ENCODE data around the gene PLCD1. TPM values are rescaled to one million over a fixed set of nuclear protein-coding genes. Genes with fewer than 3 reads are reported as not detected.

PLCD1 gene
- polyA plus RNA-seq, 1 of the 3 experiments (the other 2 are of a cell fraction) = 20.2 TPM

DNA sequence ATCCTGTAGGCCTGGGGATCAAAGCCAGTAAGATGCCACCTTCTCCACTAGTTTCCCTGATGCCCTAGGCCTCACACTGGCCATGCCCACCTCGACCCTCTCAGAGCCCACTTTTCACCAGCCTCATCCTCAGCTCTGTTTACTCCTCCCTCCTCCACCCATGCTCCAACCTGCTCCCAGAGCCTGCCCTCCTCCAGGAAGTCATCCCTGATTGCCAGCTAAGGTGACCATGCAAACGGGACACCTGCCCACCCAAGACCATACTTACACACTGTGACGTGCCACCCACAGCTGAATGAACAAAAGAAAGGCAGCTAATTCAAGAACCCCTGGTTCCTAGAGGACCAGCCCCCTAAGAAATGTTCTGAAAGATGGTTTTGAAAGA lies 9.1 kb downstream of the PLCD1 start:
- H3K4me3 ChIP-seq (ENCODE audit: low read depth in 2 of 2, low read length in 1 of 2) = no peak overlapping the region
- no peaks in the 10 kb centered on the region for H4K20me1 ChIP-seq (ENCODE audit: insufficient read depth)
- H3K79me2 ChIP-seq (ENCODE audit: insufficient read depth) = peaks cover 10% of the 10 kb centered on the region; the same call in 1 of the 2 replicates
- no peak overlapping the region for H2AFZ ChIP-seq (ENCODE audit: low read depth)
- H3K36me3 ChIP-seq (replicated peaks in 1 of 2; ENCODE audit: control insufficient read depth in 1 of 2, insufficient read depth in 2 of 2, low read length in 1 of 2) = peaks cover 13 to 14% of the 10 kb centered on the region in 2 experiments
- 85% methylated on average over 3 of the region's 3 CpGs for WGBS (ENCODE audit: low lambda C conversion rate)
- H3K27me3 ChIP-seq (ENCODE audit: insufficient read depth) = no peaks in the 10 kb centered on the region
- no peaks in the 10 kb centered on the region for H3K9me2 ChIP-seq
- no peak for DNase-seq
- H3K9ac ChIP-seq = no peak overlapping the region
- H3K27ac ChIP-seq (ENCODE audit: low read depth in 2 of 2, low read length in 1 of 2) = no peak overlapping the region
- H3K4me2 ChIP-seq = no peak overlapping the region
- peaks cover 0 to 43% of the 10 kb centered on the region in 2 experiments; a peak in 1 of 4 replicates for H3K4me1 ChIP-seq (ENCODE audit: control insufficient read depth in 1 of 2, insufficient read depth in 2 of 2, low read depth in 1 of 2, low read length in 1 of 2)
- CTCF ChIA-PET = interaction anchor here (1.3 to 5.3 kb wide), 4 partner anchors 8 to 23 kb away, joined by 3 to 27 read pairs (median 7); partner anchors contain the start of gene PLCD1
- H3F3A ChIP-seq (replicated peaks; ENCODE audit: insufficient read depth) = no peaks in the 10 kb centered on the region
- POLR2A ChIA-PET = no interaction called here
- H3K9me3 ChIP-seq = no peaks in the 10 kb centered on the region
- TF ChIP-seq SMC3 (IDR thresholded peaks at IDR 0.05; ENCODE audit: low read depth, low read length) = no peak
- TF ChIP-seq SIN3A (IDR thresholded peaks at IDR 0.05; ENCODE audit: borderline replicate concordance, low read depth, low read length) = no peak
- TF ChIP-seq RAD21 (IDR thresholded peaks at IDR 0.05; ENCODE audit: low read length) = no peak

DNA sequence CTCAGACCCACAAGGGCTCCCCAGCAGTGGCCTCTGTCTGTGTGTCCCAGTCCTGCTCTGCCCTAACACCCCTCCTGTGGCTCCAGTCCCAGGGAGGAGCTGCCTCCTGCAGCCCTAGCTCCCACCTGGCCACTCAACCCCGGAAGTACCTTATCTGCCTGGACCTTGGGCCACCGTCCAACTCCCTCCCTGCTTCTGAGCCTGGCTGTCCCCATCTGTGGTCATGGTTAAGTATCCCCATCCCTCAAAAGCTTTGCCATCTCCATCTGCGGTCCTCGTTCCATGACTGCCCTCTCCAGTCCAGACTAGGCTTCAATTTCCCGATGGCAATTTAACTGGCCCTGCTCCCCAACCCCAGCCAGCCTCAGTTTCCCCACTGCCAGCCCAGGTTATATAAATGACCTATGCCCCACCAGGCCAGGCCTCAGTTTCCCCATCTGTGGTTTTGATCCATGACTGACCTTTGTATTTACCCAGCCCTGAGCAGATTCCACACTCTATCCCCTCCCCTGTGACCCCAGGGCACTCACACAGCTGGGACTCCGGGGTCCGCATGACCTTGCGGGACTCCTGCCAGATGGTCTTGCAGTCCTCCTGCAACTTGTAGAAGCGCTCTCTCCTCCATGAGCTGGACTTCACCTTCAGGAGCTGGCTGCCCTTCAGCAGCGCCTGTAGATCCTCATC lies 9.6 kb downstream of the PLCD1 start:
- Histone ChIP-seq H3K4me2 (no peak overlapping the region), H3K36me3 (replicated peaks in 1 of 2; ENCODE audit: control insufficient read depth in 1 of 2, insufficient read depth in 2 of 2, low read length in 1 of 2) (peaks cover 13 to 19% of the 10 kb centered on the region in 2 experiments), H2AFZ (ENCODE audit: low read depth) (no peak overlapping the region), H3K4me3 (ENCODE audit: low read depth in 2 of 2, low read length in 1 of 2) (no peak overlapping the region), H3K9me2 (no peaks in the 10 kb centered on the region), H3K79me2 (ENCODE audit: insufficient read depth) (peaks cover 10% of the 10 kb centered on the region; the same call in 1 of the 2 replicates), H3K9me3 (no peaks in the 10 kb centered on the region), H4K20me1 (ENCODE audit: insufficient read depth) (no peaks in the 10 kb centered on the region), H3K9ac (no peak overlapping the region), H3K27me3 (ENCODE audit: insufficient read depth) (no peaks in the 10 kb centered on the region), H3K27ac (ENCODE audit: low read depth in 2 of 2, low read length in 1 of 2) (no peak overlapping the region), H3F3A (replicated peaks; ENCODE audit: insufficient read depth) (peaks cover under 1% of the 10 kb centered on the region), H3K4me1 (ENCODE audit: control insufficient read depth in 1 of 2, insufficient read depth in 2 of 2, low read depth in 1 of 2, low read length in 1 of 2) (peaks cover 0 to 42% of the 10 kb centered on the region in 2 experiments; a peak in 1 of 4 replicates)
- 83% methylated on average over 9 of the region's 10 CpGs for WGBS (ENCODE audit: low lambda C conversion rate)
- ChIA-PET CTCF (interaction anchor here (1.3 to 5.3 kb wide), 4 partner anchors 9 to 23 kb away, joined by 3 to 27 read pairs (median 7); partner anchors contain the start of gene PLCD1), POLR2A (interaction anchor here (1.6 kb wide), 1 partner anchor 10 kb away, joined by 4 read pairs; the partner anchor contains the start of gene PLCD1)
- TF ChIP-seq EP300 (IDR thresholded peaks at IDR 0.05; ENCODE audit: borderline replicate concordance in 1 of 2, low read depth in 1 of 2, low read length in 1 of 2) (no peak), SMC3 (IDR thresholded peaks at IDR 0.05; ENCODE audit: low read depth, low read length) (no peak)
- DNase-seq = no peak

DNA sequence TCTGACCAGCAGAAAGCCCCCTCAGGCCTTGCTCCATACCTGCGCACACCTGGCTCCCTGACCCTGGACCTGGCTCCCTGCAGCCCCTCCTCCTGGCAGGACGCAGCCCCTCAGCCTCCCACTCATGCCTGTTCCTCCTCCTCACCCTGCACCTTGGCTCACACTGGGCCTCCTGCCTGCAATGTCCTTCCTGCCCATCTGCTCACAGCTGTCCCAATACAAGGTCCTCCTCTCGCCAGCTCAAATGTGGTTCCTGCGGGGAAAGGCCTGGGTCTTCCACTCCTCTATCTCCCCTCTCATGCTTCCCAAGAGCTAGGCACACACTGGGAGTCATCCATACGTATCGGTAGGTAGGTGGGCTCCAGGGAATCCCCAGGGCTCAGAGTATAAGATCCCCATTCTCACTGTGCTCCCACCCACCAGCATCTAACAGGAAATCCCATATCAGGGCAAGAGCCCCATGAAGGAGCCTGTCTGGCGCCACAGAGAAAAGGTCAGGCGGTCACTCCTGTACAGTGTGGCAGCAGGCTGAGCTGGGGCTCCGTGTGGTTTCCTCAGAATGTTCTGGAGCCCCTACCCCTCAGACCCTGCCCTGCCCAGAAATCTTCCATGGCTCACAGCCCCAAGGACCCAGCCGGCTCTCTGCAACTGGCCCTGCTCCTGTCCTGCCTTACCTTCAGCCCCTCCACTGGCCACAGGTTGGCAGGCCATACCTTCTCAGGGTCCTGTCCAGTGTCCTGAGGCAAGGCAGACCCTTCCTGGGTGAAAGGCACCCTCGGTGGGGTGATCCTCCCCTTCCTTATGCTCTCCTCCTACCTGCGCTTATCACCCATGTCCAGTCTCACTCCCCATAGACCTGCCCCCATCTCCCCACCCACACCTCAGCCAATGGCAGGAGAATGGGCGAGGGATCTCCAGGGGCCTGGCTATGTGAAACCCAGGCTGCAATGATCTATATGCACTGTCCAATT lies 10.9 kb downstream of the PLCD1 start:
- 94% methylated on average over 8 of the region's 13 CpGs for WGBS (ENCODE audit: low lambda C conversion rate)
- H3K4me3 ChIP-seq (ENCODE audit: low read depth in 2 of 2, low read length in 1 of 2) = no peak overlapping the region
- TF ChIP-seq SMC3 (IDR thresholded peaks at IDR 0.05; ENCODE audit: low read depth, low read length) (no peak), MXI1 (IDR thresholded peaks at IDR 0.05; ENCODE audit: low read depth, low read length) (no peak), CHD2 (IDR thresholded peaks at IDR 0.05; ENCODE audit: low read length, partially characterized antibody) (no peak), EZH2phosphoT487 (IDR thresholded peaks at IDR 0.05; ENCODE audit: borderline replicate concordance, low read depth) (no peak)
- TF ChIP-seq, protein P1, sequence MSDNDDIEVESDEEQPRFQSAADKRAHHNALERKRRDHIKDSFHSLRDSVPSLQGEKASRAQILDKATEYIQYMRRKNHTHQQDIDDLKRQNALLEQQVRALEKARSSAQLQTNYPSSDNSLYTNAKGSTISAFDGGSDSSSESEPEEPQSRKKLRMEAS (IDR thresholded peaks at IDR 0.05; ENCODE audit: low read depth) = no peak
- TF ChIP-seq, protein P2, sequence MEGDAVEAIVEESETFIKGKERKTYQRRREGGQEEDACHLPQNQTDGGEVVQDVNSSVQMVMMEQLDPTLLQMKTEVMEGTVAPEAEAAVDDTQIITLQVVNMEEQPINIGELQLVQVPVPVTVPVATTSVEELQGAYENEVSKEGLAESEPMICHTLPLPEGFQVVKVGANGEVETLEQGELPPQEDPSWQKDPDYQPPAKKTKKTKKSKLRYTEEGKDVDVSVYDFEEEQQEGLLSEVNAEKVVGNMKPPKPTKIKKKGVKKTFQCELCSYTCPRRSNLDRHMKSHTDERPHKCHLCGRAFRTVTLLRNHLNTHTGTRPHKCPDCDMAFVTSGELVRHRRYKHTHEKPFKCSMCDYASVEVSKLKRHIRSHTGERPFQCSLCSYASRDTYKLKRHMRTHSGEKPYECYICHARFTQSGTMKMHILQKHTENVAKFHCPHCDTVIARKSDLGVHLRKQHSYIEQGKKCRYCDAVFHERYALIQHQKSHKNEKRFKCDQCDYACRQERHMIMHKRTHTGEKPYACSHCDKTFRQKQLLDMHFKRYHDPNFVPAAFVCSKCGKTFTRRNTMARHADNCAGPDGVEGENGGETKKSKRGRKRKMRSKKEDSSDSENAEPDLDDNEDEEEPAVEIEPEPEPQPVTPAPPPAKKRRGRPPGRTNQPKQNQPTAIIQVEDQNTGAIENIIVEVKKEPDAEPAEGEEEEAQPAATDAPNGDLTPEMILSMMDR (IDR thresholded peaks at IDR 0.05) = no peak
- TF ChIP-seq, protein P3, sequence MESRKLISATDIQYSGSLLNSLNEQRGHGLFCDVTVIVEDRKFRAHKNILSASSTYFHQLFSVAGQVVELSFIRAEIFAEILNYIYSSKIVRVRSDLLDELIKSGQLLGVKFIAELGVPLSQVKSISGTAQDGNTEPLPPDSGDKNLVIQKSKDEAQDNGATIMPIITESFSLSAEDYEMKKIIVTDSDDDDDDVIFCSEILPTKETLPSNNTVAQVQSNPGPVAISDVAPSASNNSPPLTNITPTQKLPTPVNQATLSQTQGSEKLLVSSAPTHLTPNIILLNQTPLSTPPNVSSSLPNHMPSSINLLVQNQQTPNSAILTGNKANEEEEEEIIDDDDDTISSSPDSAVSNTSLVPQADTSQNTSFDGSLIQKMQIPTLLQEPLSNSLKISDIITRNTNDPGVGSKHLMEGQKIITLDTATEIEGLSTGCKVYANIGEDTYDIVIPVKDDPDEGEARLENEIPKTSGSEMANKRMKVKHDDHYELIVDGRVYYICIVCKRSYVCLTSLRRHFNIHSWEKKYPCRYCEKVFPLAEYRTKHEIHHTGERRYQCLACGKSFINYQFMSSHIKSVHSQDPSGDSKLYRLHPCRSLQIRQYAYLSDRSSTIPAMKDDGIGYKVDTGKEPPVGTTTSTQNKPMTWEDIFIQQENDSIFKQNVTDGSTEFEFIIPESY (IDR thresholded peaks at IDR 0.05; ENCODE audit: borderline replicate concordance, low read depth) = no peak
- TF ChIP-seq, protein P4, sequence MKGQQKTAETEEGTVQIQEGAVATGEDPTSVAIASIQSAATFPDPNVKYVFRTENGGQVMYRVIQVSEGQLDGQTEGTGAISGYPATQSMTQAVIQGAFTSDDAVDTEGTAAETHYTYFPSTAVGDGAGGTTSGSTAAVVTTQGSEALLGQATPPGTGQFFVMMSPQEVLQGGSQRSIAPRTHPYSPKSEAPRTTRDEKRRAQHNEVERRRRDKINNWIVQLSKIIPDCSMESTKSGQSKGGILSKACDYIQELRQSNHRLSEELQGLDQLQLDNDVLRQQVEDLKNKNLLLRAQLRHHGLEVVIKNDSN (IDR thresholded peaks at IDR 0.05; ENCODE audit: borderline replicate concordance, low read depth) = no peak

More for the DNA sequence above, 10.9 kb downstream of the PLCD1 start:
- Histone ChIP-seq H3K27me3 (ENCODE audit: insufficient read depth) (no peaks in the 10 kb centered on the region), H3K79me2 (ENCODE audit: insufficient read depth) (peaks cover 6% of the 10 kb centered on the region; the same call in 1 of the 2 replicates), H3K27ac (ENCODE audit: low read depth in 2 of 2, low read length in 1 of 2) (peak overlapping the region in 1 of 2 experiments; percentile 39; a peak in 1 of 4 replicates), H3K36me3 (replicated peaks in 1 of 2; ENCODE audit: control insufficient read depth in 1 of 2, insufficient read depth in 2 of 2, low read length in 1 of 2) (peaks cover 13 to 32% of the 10 kb centered on the region in 2 experiments), H3K4me1 (ENCODE audit: control insufficient read depth in 1 of 2, insufficient read depth in 2 of 2, low read depth in 1 of 2, low read length in 1 of 2) (peaks cover 0 to 38% of the 10 kb centered on the region in 2 experiments; a peak in 1 of 4 replicates), H3F3A (replicated peaks; ENCODE audit: insufficient read depth) (peaks cover 8% of the 10 kb centered on the region), H2AFZ (ENCODE audit: low read depth) (no peak overlapping the region), H3K4me2 (no peak overlapping the region), H3K9me2 (no peaks in the 10 kb centered on the region), H3K9ac (no peak overlapping the region), H4K20me1 (ENCODE audit: insufficient read depth) (no peaks in the 10 kb centered on the region), H3K9me3 (no peaks in the 10 kb centered on the region)
- POLR2A ChIA-PET = interaction anchor here (1.6 kb wide), 1 partner anchor 11 kb away, joined by 4 read pairs; the partner anchor contains the start of gene PLCD1
- DNase-seq = no peak
- CTCF ChIA-PET = interaction anchor here (1.1 to 5.3 kb wide), 2 partner anchors 15 to 22 kb away, joined by 3 to 27 read pairs; no protein-coding TSS in a partner anchor
